ENCODE data around the gene KIF1B.
A peak's percentile ranks its signal among the peaks of the same experiment; 100 is the strongest.

Gene KIF1B
- long read RNA-seq, donor 1, full-length matches to known transcripts: 1 of 1 reads
- long read RNA-seq, donor 1, partial matches to known transcripts: 0 of 1 reads
- long read RNA-seq, donor 1, other reads (novel, unspliced or antisense): 0 of 1 reads
- long read RNA-seq, donor 2, full-length matches to known transcripts: 2 of 2 reads
- long read RNA-seq, donor 2, partial matches to known transcripts: 0 of 2 reads
- long read RNA-seq, donor 2, other reads (novel, unspliced or antisense): 0 of 2 reads
- long read RNA-seq, donor 3, full-length matches to known transcripts: 1 of 1 reads
- long read RNA-seq, donor 3, partial matches to known transcripts: 0 of 1 reads
- long read RNA-seq, donor 3, other reads (novel, unspliced or antisense): 0 of 1 reads
- long read RNA-seq, donor 4, full-length matches to known transcripts: 2 of 2 reads
- long read RNA-seq, donor 4, partial matches to known transcripts: 0 of 2 reads
- long read RNA-seq, donor 4, other reads (novel, unspliced or antisense): 0 of 2 reads
- long read RNA-seq, donor 5, full-length matches to known transcripts: 2 of 2 reads
- long read RNA-seq, donor 5, partial matches to known transcripts: 0 of 2 reads
- long read RNA-seq, donor 5, other reads (novel, unspliced or antisense): 0 of 2 reads
- long read RNA-seq, donor 6, full-length matches to known transcripts: 4 of 4 reads
- long read RNA-seq, donor 6, partial matches to known transcripts: 0 of 4 reads
- long read RNA-seq, donor 6, other reads (novel, unspliced or antisense): 0 of 4 reads
- long read RNA-seq, donor 7, full-length matches to known transcripts: 2 of 25 reads
- long read RNA-seq, donor 7, partial matches to known transcripts: 23 of 25 reads
- long read RNA-seq, donor 7, other reads (novel, unspliced or antisense): 0 of 25 reads
- long read RNA-seq, donor 8, full-length matches to known transcripts: 2 of 2 reads
- long read RNA-seq, donor 8, partial matches to known transcripts: 0 of 2 reads
- long read RNA-seq, donor 8, other reads (novel, unspliced or antisense): 0 of 2 reads

DNA sequence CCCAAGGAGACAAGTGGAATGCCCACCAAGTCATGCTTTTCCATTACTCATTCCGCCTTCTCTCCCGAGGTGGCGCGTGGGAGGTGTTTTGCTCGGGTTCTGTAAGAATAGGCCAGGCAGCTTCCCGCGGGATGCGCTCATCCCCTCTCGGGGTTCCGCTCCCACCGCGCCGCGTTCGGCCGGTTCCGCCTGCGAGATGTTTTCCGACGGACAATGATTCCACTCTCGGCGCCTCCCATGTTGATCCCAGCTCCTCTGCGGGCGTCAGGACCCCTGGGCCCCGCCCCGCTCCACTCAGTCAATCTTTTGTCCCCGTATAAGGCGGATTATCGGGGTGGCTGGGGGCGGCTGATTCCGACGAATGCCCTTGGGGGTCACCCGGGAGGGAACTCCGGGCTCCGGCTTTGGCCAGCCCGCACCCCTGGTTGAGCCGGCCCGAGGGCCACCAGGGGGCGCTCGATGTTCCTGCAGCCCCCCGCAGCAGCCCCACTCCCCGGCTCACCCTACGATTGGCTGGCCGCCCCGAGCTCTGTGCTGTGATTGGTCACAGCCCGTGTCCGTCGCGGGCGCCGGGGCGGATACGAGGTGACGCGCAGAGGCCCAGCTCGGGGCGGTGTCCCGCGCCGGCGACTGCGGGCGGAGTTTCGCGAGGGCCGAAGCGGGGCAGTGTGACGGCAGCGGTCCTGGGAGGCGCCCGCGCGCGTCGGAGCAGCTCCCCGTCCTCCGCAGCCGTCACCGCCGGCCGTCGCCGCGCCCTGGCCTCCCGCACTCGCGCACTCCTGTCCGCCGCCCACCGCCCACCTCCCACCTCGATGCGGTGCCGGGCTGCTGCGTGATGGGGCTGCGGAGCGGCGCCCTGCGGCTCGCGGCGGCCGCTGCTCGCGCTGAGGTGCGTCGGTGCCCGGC, at the start of gene KIF1B:
TSS of gene KIF1B (plus strand) at position 666 of the 906 bp plus-strand sequence. CDS start 21,759 bp downstream, outside the sequence.
- peak; percentile 99 for DNase-seq

DNA sequence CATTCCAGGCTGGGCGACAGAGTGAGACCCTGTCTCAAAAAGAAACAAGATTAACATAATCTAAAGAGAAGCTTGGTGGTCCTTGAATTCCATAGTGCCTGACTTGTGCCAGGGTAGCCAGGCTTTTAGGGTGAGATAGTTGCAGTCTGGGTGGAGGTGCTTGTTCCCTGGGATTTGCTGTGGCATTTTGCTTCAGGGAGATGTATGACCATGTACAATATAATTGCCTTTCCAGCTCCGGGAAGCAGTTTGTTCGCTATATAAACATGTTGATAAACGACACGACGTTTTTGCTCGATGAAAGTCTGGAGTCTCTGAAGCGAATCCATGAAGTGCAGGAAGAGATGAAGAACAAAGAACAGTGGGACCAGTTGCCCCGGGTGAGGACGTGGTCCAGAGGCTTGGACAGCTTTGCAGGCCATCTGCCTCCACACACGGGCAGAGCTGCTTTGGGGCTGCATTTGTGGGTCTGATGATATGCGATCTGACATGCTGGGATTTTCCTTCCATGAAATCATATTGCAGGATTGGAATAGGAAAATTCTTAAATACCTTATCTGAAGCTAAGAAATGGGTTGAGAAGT, 49.4 kb upstream of the KIF1B start:
- DNase-seq: no peak

GRCh38 chr1:10161541-10162290, 48.7 kb upstream of the KIF1B start:
- DNase-seq: no peak

GRCh38 chr1:10168912-10169514, 41.4 kb upstream of the KIF1B start:
- no peak for DNase-seq

- no peak for DNase-seq
These were observed 40.2 kb upstream of the KIF1B start for GRCh38 chr1:10170239-10170574.

GRCh38 chr1:10171105-10171767, 39.1 kb upstream of the KIF1B start:
- DNase-seq: no peak

DNA sequence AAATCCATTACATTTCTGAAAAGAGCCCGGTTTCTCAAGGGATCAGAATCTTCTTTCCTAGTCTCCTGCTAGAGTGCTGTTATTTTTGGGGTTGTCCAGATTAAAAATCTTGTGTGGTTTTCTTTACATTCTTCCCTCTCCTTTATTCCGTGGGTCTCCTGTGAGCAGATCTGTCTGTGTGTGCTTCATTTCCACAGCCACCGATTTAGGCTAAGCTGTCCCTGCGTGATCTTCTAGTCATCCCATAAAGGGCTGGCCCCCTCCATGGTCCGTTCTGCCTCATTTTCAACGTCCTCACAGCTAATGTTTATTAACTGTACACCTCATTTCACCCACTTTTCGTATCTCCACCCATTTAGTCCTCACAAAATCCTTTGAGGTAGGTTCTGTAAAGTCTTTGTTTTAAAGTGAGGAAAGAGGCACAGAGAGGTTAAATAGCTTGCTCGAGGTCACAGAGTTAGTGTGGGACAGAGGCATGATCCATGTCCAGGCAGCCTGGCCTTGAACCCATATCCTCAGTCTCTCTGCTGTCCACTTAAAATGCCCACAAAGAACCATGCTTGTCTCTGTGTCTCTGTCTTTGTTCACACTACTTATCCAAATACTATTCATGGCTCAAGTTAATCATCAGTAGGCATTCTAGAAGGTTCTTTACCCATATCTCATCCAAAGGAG, 38.2 kb upstream of the KIF1B start:
- no peak for DNase-seq

DNA sequence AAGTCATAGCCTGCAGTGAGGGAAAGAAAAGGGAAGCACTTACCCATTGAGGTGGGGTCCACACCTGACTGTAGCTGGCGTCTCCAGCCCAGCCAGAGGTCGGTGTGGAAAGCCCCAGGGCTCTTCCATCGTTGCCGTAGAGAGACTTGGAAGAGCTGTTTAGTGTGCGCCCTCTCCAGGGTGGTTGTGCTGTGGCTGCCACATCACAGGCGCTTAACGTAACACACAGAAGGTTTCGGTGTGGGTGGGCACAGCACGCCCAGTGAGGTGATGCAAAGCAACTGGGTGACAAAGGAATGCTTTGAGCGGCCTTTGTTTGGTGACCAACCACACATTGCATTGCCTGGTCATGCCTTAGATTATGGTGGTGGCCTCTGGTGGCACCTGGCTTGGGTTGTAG, 36.8 kb upstream of the KIF1B start:
- no peak for DNase-seq

- no peak for DNase-seq
These were observed 32.5 kb upstream of the KIF1B start for GRCh38 chr1:10177876-10178275.

DNA sequence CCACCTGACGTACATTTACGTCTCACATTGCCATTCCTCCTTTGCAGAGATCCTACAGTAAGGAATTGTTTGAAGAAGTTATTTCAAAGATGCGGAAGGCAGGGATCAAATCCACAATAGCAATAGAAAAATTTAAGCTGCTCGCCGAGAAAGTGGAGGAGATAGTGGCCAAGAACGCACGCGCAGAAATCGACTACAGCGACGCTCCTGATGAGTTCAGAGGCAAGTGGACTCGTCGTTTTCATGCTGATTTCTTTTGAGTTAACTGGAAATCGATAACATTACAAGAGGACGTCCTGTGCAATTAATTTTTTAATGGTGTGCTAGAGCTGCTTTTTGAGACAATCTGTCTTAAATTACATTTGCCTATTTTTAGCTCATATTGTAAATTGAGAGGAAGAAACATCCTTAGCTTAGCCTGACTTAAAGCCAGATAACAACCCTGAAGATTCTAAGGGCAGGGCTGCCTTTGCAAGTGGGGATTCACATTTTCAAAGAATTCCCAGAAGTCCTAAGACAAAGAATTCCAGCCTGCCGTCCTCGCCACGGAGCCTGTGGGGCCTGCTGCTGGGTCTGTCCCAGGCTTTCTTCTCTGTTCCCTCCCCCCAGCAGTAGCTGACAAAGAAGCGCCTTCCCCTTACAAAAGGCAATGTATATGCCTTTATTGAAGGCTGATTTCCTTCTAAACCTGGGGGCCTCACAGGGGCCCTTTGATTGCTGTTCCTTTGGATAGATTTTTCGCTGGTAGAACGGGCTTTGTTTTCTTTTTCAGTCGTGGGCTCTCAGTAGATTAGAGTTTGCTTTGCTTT, 31.6 kb upstream of the KIF1B start:
- DNase-seq: no peak

DNA sequence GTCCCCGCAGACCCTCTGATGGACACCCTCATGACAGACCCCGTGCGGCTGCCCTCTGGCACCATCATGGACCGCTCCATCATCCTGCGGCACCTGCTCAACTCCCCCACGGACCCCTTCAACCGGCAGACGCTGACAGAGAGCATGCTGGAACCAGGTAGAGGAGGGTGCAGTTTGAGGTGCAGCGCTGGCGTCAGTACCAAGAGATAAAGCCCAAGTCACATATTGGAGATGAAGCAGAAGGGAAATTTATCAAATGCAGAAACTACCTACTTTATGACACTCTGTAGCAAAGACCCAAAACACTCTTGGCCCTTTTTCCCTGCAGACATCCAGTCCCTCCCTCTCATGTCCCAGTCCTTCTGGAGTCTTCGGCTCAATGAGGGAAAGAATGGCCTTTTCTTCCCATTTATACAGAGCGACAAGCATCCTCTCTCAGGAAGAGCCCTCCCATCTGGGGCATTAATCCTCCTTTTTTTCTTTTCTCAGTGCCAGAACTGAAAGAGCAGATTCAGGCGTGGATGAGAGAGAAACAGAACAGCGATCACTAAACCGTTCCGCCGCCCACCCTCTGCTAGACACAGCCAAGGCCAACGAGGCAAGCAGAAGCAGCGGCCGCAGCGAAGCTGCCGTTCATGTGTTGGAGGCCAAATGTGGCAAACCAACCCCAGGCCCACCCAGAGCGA, 30.8 kb upstream of the KIF1B start:
- DNase-seq: no peak

DNA sequence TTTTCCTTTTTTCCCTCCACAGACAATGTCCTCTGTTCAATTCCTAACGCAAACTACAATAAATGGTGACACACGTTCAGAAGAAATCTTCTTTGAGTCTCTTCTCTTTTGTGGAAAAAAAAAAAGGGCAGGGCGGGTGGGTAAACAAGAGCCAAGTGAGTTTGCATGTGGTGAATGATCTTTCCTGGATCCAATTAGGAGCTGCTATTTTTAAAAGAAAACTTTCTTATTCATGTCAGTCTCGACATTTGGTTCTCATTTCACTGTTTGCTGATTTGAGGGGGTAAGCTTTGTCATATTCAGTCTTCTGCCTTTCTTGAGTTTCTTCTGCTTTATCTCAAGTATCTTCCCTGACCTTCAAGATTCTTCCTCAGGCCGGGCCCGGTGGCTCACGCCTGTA, 29.2 kb upstream of the KIF1B start:
- no peak for DNase-seq

GRCh38 chr1:10185759-10186158, 24.6 kb upstream of the KIF1B start:
- no peak for DNase-seq

- DNase-seq: no peak
These were observed 23.9 kb upstream of the KIF1B start for GRCh38 chr1:10186331-10187025.

GRCh38 chr1:10187026-10187334, 23.4 kb upstream of the KIF1B start:
- no peak for DNase-seq

DNA sequence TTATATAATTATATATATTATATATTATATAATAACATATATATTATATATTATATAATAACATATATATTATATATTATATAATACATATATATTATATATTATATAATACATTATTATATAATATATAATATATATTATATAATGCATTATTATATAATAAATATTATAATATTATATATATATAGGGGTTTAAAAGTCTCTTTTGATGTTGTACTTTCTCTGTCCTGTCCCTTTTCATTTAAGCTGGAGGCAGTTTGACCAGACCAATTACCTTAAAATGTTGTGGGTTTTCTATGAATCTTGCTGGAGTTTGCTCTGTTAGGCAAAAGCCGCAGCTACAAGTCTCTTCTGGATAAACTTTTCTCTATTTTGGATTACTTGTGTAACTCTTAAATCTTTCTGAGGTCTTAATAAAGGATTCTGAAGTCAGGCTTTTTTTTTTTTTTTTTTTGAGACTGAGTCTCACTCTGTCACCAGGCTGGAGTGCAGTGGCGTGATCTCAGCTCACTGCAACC, 22.2 kb upstream of the KIF1B start:
- DNase-seq: no peak

GRCh38 chr1:10189659-10190058, 20.7 kb upstream of the KIF1B start:
- DNase-seq: no peak

Measured in right kidney (tissue), 9 donors.